ENCODE measurements around the gene RPS6KL1.

RPS6KL1 gene

GRCh38 chr14:74902941-74903705 is 19.9 kb downstream of the RPS6KL1 start:
- TF ChIP-seq CEBPB (IDR thresholded peaks at IDR 0.05) (no peak), FOXM1 (IDR thresholded peaks at IDR 0.05; ENCODE audit: borderline replicate concordance, low read depth) (no peak), RAD21 (IDR thresholded peaks at IDR 0.05; ENCODE audit: low read depth) (no peak), CREB1 (IDR thresholded peaks at IDR 0.05; ENCODE audit: low read depth) (no peak), USF1 (IDR thresholded peaks at IDR 0.05) (no peak), TAF1 (IDR thresholded peaks at IDR 0.05; ENCODE audit: low read depth) (no peak), NFIC (IDR thresholded peaks at IDR 0.05) (no peak), TEAD4 (IDR thresholded peaks at IDR 0.05) (no peak)

- TF ChIP-seq REST (IDR thresholded peaks at IDR 0.05; ENCODE audit: low read depth): no peak
- TF ChIP-seq EGR1 (IDR thresholded peaks at IDR 0.05): no peak
- no peak for TF ChIP-seq NFIC (IDR thresholded peaks at IDR 0.05)
- TF ChIP-seq USF1 (IDR thresholded peaks at IDR 0.05): no peak
- TF ChIP-seq TAF1 (IDR thresholded peaks at IDR 0.05; ENCODE audit: low read depth): no peak
- no peak for TF ChIP-seq TEAD4 (IDR thresholded peaks at IDR 0.05)
- no peak for TF ChIP-seq YY1 (IDR thresholded peaks at IDR 0.05; ENCODE audit: low read depth)
- no peak for TF ChIP-seq TCF12 (IDR thresholded peaks at IDR 0.05; ENCODE audit: low read depth)
- TF ChIP-seq ZBTB7A (IDR thresholded peaks at IDR 0.05; ENCODE audit: low read depth): no peak
- TF ChIP-seq CEBPB (IDR thresholded peaks at IDR 0.05): no peak
- no peak for TF ChIP-seq EP300 (IDR thresholded peaks at IDR 0.05; ENCODE audit: borderline replicate concordance)
- TF ChIP-seq RAD21 (IDR thresholded peaks at IDR 0.05; ENCODE audit: low read depth): no peak
- no peak for TF ChIP-seq CREB1 (IDR thresholded peaks at IDR 0.05; ENCODE audit: low read depth)
- no peak for TF ChIP-seq FOXM1 (IDR thresholded peaks at IDR 0.05; ENCODE audit: borderline replicate concordance, low read depth)
- no peak for TF ChIP-seq MAX (IDR thresholded peaks at IDR 0.05)
These were observed 24.4 kb downstream of the RPS6KL1 start for GRCh38 chr14:74898694-74899093.

GRCh38 chr14:74898083-74898482 is 25.0 kb downstream of the RPS6KL1 start:
- no peak for TF ChIP-seq EGR1 (IDR thresholded peaks at IDR 0.05)
- TF ChIP-seq RAD21 (IDR thresholded peaks at IDR 0.05; ENCODE audit: low read depth): no peak
- TF ChIP-seq NFIC (IDR thresholded peaks at IDR 0.05): no peak
- TF ChIP-seq MAX (IDR thresholded peaks at IDR 0.05): no peak
- no peak for TF ChIP-seq TCF12 (IDR thresholded peaks at IDR 0.05; ENCODE audit: low read depth)
- no peak for TF ChIP-seq ZBTB7A (IDR thresholded peaks at IDR 0.05; ENCODE audit: low read depth)
- no peak for TF ChIP-seq FOXM1 (IDR thresholded peaks at IDR 0.05; ENCODE audit: borderline replicate concordance, low read depth)
- no peak for TF ChIP-seq TEAD4 (IDR thresholded peaks at IDR 0.05)
- no peak for TF ChIP-seq TAF1 (IDR thresholded peaks at IDR 0.05; ENCODE audit: low read depth)
- TF ChIP-seq EP300 (IDR thresholded peaks at IDR 0.05; ENCODE audit: borderline replicate concordance): no peak
- no peak for TF ChIP-seq REST (IDR thresholded peaks at IDR 0.05; ENCODE audit: low read depth)
- TF ChIP-seq YY1 (IDR thresholded peaks at IDR 0.05; ENCODE audit: low read depth): no peak
- TF ChIP-seq USF1 (IDR thresholded peaks at IDR 0.05): no peak
- no peak for TF ChIP-seq CREB1 (IDR thresholded peaks at IDR 0.05; ENCODE audit: low read depth)
- TF ChIP-seq CEBPB (IDR thresholded peaks at IDR 0.05): no peak

GRCh38 chr14:74897642-74898041 is 25.4 kb downstream of the RPS6KL1 start:
- TF ChIP-seq TCF12 (IDR thresholded peaks at IDR 0.05; ENCODE audit: low read depth): no peak

GRCh38 chr14:74896400-74896799 is 26.7 kb downstream of the RPS6KL1 start:
- no peak for TF ChIP-seq TCF12 (IDR thresholded peaks at IDR 0.05; ENCODE audit: low read depth)
- no peak for TF ChIP-seq TEAD4 (IDR thresholded peaks at IDR 0.05)
- no peak for TF ChIP-seq NFIC (IDR thresholded peaks at IDR 0.05)
- TF ChIP-seq CEBPB (IDR thresholded peaks at IDR 0.05): no peak
- TF ChIP-seq EGR1 (IDR thresholded peaks at IDR 0.05): no peak
- no peak for TF ChIP-seq TAF1 (IDR thresholded peaks at IDR 0.05; ENCODE audit: low read depth)
- no peak for TF ChIP-seq USF1 (IDR thresholded peaks at IDR 0.05)
- no peak for TF ChIP-seq ZBTB7A (IDR thresholded peaks at IDR 0.05; ENCODE audit: low read depth)
- TF ChIP-seq FOXM1 (IDR thresholded peaks at IDR 0.05; ENCODE audit: borderline replicate concordance, low read depth): no peak
- TF ChIP-seq MAX (IDR thresholded peaks at IDR 0.05): no peak
- TF ChIP-seq YY1 (IDR thresholded peaks at IDR 0.05; ENCODE audit: low read depth): no peak
- no peak for TF ChIP-seq CREB1 (IDR thresholded peaks at IDR 0.05; ENCODE audit: low read depth)
- no peak for TF ChIP-seq RAD21 (IDR thresholded peaks at IDR 0.05; ENCODE audit: low read depth)
- no peak for TF ChIP-seq REST (IDR thresholded peaks at IDR 0.05; ENCODE audit: low read depth)

All from Ishikawa (cell line).